SU-DHL-6 (cell line): ENCODE results near the gene HHEX.

Experiments used
- EZH2phosphoT487 ChIP-seq: fragments of 200-600 bp; sonication (generic), shearing (Covaris generic); conservative IDR thresholded peaks from 2 replicates; pipeline ENCODE4 v1.6.1; 2018; ENCODE audit warnings: mild to moderate bottlenecking, antibody characterized with exemption, low read length, moderate library complexity, mixed read lengths
- TF ChIP-seq, protein P1 (sequence below): fragments of 200-600 bp; sonication (generic); IDR thresholded peaks from one replicate; pipeline ENCODE4 v1.5.1; 2017; ENCODE audit warnings: antibody characterized with exemption, mild to moderate bottlenecking, low read length, moderate library complexity; ENCODE audit not compliant: insufficient read depth, poor library complexity, severe bottlenecking

GRCh38 chr10:92734301-92734700, 44.5 kb downstream of the HHEX start:
- TF ChIP-seq, protein P1, sequence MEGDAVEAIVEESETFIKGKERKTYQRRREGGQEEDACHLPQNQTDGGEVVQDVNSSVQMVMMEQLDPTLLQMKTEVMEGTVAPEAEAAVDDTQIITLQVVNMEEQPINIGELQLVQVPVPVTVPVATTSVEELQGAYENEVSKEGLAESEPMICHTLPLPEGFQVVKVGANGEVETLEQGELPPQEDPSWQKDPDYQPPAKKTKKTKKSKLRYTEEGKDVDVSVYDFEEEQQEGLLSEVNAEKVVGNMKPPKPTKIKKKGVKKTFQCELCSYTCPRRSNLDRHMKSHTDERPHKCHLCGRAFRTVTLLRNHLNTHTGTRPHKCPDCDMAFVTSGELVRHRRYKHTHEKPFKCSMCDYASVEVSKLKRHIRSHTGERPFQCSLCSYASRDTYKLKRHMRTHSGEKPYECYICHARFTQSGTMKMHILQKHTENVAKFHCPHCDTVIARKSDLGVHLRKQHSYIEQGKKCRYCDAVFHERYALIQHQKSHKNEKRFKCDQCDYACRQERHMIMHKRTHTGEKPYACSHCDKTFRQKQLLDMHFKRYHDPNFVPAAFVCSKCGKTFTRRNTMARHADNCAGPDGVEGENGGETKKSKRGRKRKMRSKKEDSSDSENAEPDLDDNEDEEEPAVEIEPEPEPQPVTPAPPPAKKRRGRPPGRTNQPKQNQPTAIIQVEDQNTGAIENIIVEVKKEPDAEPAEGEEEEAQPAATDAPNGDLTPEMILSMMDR = no peak
- TF ChIP-seq EZH2phosphoT487 = no peak
